KMS-11 (cell line): ENCODE results near the gene LPAR1.

Experiments
- H2AFZ ChIP-seq: fragments of 200-600 bp; sonication (generic); 2 replicates; pipeline ENCODE4 v1.6.1; 2016; ENCODE audit warnings: antibody characterized with exemption, mixed run types, low read depth
- H3K27ac ChIP-seq: fragments of 200-600 bp; sonication (generic); 2 replicates; pipeline ENCODE4 v1.6.1; 2016; ENCODE audit warnings: mild to moderate bottlenecking, mixed run types
- H3K27me3 ChIP-seq: fragments of 200-600 bp; sonication (generic); 2 replicates; pipeline ENCODE4 v1.6.1; 2017; ENCODE audit warnings: mild to moderate bottlenecking, low read depth, mixed run types, moderate library complexity; ENCODE audit not compliant: insufficient read depth
- H3K36me3 ChIP-seq: fragments of 200-600 bp; sonication (generic); 2 replicates; pipeline ENCODE4 v1.6.1; 2017; ENCODE audit warnings: mild to moderate bottlenecking, mixed run types; ENCODE audit not compliant: insufficient read depth
- H3K4me1 ChIP-seq: fragments of 200-600 bp; sonication (generic); 2 replicates; pipeline ENCODE4 v1.6.1; 2016; ENCODE audit warnings: mild to moderate bottlenecking, low read depth, mixed run types; ENCODE audit not compliant: poor library complexity, severe bottlenecking
- H3K4me2 ChIP-seq: fragments of 200-600 bp; sonication (generic); 2 replicates; pipeline ENCODE4 v1.7.0; 2016; ENCODE audit warnings: mild to moderate bottlenecking, mixed run types
- H3K4me3 ChIP-seq: fragments of 200-600 bp; sonication (generic); IDR thresholded peaks from 2 replicates; pipeline ENCODE4 v1.6.1; 2017; ENCODE audit warnings: low read depth, low read length, mixed read lengths; ENCODE audit not compliant: insufficient read depth
- H3K79me2 ChIP-seq: fragments of 200-600 bp; sonication (generic); 2 replicates; pipeline ENCODE4 v1.6.1; 2016; ENCODE audit warnings: low read depth, mixed run types; ENCODE audit not compliant: insufficient read depth
- H3K9ac ChIP-seq: fragments of 200-600 bp; sonication (generic); 2 replicates; pipeline ENCODE4 v1.6.1; 2016; ENCODE audit warnings: mild to moderate bottlenecking, mixed run types
- H4K20me1 ChIP-seq: fragments of 200-600 bp; sonication (generic); 2 replicates; pipeline ENCODE4 v1.6.1; 2016; ENCODE audit warnings: mild to moderate bottlenecking, mixed run types; ENCODE audit not compliant: insufficient read depth
- CTCF ChIP-seq: fragments of 200-600 bp; sonication (generic); conservative IDR thresholded peaks from 2 replicates; pipeline ENCODE4 v1.6.1; 2017; ENCODE audit warnings: low read depth, mild to moderate bottlenecking, antibody characterized with exemption, low read length, moderate library complexity, mixed read lengths

Gene LPAR1

GRCh38 chr9:111005746-111006470 lies 32.4 kb downstream of the LPAR1 start:
- H3K36me3 ChIP-seq: no peaks in the 10 kb centered on the region
- H3K4me1 ChIP-seq: no peaks in the 10 kb centered on the region
- H3K27ac ChIP-seq: no peak overlapping the region
- H3K4me2 ChIP-seq: no peak overlapping the region
- no peak overlapping the region for H3K9ac ChIP-seq
- H2AFZ ChIP-seq: no peak overlapping the region
- H3K4me3 ChIP-seq: no peak overlapping the region
- no peaks in the 10 kb centered on the region for H4K20me1 ChIP-seq
- no peak for TF ChIP-seq CTCF
- no peaks in the 10 kb centered on the region for H3K27me3 ChIP-seq
- no peaks in the 10 kb centered on the region for H3K79me2 ChIP-seq

GRCh38 chr9:111004936-111005335 lies 33.3 kb downstream of the LPAR1 start:
- no peaks in the 10 kb centered on the region for H3K79me2 ChIP-seq
- no peak overlapping the region for H3K4me3 ChIP-seq
- H2AFZ ChIP-seq: no peak overlapping the region
- TF ChIP-seq CTCF: no peak
- H3K27ac ChIP-seq: no peak overlapping the region
- no peaks in the 10 kb centered on the region for H3K4me1 ChIP-seq
- H4K20me1 ChIP-seq: no peaks in the 10 kb centered on the region
- no peaks in the 10 kb centered on the region for H3K27me3 ChIP-seq
- no peak overlapping the region for H3K9ac ChIP-seq
- no peak overlapping the region for H3K4me2 ChIP-seq
- no peaks in the 10 kb centered on the region for H3K36me3 ChIP-seq

- no peaks in the 10 kb centered on the region for H3K36me3 ChIP-seq
- no peak overlapping the region for H3K27ac ChIP-seq
- no peaks in the 10 kb centered on the region for H3K79me2 ChIP-seq
- no peak for TF ChIP-seq CTCF
- no peak overlapping the region for H3K9ac ChIP-seq
- H3K4me1 ChIP-seq: no peaks in the 10 kb centered on the region
- H3K4me3 ChIP-seq: no peak overlapping the region
- H3K27me3 ChIP-seq: no peaks in the 10 kb centered on the region
- no peak overlapping the region for H2AFZ ChIP-seq
- H3K4me2 ChIP-seq: no peak overlapping the region
- H4K20me1 ChIP-seq: no peaks in the 10 kb centered on the region
Measured at GRCh38 chr9:111003182-111003581, 35.1 kb downstream of the LPAR1 start.

- Histone ChIP-seq H2AFZ (no peak overlapping the region), H3K9ac (no peak overlapping the region), H3K4me3 (no peak overlapping the region), H3K4me1 (no peaks in the 10 kb centered on the region), H3K27ac (no peak overlapping the region), H3K36me3 (no peaks in the 10 kb centered on the region), H3K27me3 (no peaks in the 10 kb centered on the region), H3K79me2 (no peaks in the 10 kb centered on the region), H3K4me2 (no peak overlapping the region), H4K20me1 (no peaks in the 10 kb centered on the region)
- TF ChIP-seq CTCF: no peak
Measured at GRCh38 chr9:111001526-111001925, 36.7 kb downstream of the LPAR1 start.
